SK-N-SH treated with all-trans-retinoic acid at 6 μM for 48 hours (cell line): Measurements from ENCODE around the gene CHST12.

Experiments used
- ESRRG ChIP-seq: fragments of 250-450 bp; sonication (Bioruptor Pico); IDR thresholded peaks from 2 replicates; pipeline ENCODE4 v1.6.1; 2021; ENCODE audit warnings: mild to moderate bottlenecking
- ISL1 ChIP-seq: fragments of 250-450 bp; sonication (Bioruptor Pico); IDR thresholded peaks from 2 replicates; pipeline ENCODE4 v2.1.2; 2022; ENCODE audit warnings: mild to moderate bottlenecking, moderate library complexity
- PPARA ChIP-seq: fragments of 250-450 bp; sonication (Bioruptor Pico); IDR thresholded peaks from 2 replicates; pipeline ENCODE4 v1.5.0; 2020; ENCODE audit warnings: mild to moderate bottlenecking, borderline replicate concordance
- ZC3H10 ChIP-seq: fragments of 250-450 bp; sonication (Bioruptor Pico); IDR thresholded peaks from 2 replicates; pipeline ENCODE4 v1.5.1; 2021; ENCODE audit warnings: mild to moderate bottlenecking, moderate library complexity
- ZFP30 ChIP-seq: fragments of 450-650 bp; formaldehyde crosslinking; IDR thresholded peaks from 2 replicates; pipeline ENCODE4 v1.5.0; 2022; ENCODE audit warnings: mild to moderate bottlenecking, moderate library complexity
- TF ChIP-seq, protein P1 (sequence below): fragments of 250-450 bp; sonication (Bioruptor Pico); IDR thresholded peaks from 2 replicates; pipeline ENCODE4 v1.8.0; 2020; ENCODE audit warnings: mild to moderate bottlenecking, moderate library complexity, borderline replicate concordance

DNA sequence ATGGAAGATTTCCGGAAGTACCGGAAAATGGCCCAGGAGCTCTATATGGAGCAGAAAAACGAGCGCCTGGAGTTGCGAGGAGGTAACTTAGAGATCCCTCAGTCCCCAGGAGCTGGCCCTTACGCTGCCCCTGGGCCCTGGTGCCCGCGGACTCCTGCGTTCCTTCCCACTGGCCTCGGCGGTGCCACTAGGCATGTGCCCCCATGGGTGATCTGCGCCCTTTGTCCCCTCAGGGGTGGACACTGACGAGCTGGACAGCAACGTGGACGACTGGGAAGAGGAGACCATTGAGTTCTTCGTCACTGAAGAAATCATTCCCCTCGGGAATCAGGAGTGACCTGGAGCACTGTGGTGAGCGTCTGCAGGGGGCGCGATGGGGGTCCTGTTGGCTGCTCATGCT is 24.2 kb upstream of the CHST12 start:
- TF ChIP-seq, protein P1, sequence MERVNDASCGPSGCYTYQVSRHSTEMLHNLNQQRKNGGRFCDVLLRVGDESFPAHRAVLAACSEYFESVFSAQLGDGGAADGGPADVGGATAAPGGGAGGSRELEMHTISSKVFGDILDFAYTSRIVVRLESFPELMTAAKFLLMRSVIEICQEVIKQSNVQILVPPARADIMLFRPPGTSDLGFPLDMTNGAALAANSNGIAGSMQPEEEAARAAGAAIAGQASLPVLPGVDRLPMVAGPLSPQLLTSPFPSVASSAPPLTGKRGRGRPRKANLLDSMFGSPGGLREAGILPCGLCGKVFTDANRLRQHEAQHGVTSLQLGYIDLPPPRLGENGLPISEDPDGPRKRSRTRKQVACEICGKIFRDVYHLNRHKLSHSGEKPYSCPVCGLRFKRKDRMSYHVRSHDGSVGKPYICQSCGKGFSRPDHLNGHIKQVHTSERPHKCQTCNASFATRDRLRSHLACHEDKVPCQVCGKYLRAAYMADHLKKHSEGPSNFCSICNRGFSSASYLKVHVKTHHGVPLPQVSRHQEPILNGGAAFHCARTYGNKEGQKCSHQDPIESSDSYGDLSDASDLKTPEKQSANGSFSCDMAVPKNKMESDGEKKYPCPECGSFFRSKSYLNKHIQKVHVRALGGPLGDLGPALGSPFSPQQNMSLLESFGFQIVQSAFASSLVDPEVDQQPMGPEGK = no peak
- TF ChIP-seq ESRRG (CRISPR knock-in tag) (no peak), ZFP30 (CRISPR knock-in tag) (no peak), ISL1 (no peak), ZC3H10 (CRISPR knock-in tag) (no peak), PPARA (CRISPR knock-in tag) (no peak)
